GM18858 (cell line): ENCODE results near the gene AGGF1.
"Not testable (repeated sequence)": the region's sequence is repeated elsewhere in the genome, so short reads cannot be mapped to it uniquely, and the experiment has no call there.

Source experiments
- ATAC-seq: cut with Tn5 transposase; IDR thresholded peaks from one replicate; pipeline ENCODE4 v1.9.1; 2021; ENCODE audit not compliant: unreplicated experiment

AGGF1 gene

DNA sequence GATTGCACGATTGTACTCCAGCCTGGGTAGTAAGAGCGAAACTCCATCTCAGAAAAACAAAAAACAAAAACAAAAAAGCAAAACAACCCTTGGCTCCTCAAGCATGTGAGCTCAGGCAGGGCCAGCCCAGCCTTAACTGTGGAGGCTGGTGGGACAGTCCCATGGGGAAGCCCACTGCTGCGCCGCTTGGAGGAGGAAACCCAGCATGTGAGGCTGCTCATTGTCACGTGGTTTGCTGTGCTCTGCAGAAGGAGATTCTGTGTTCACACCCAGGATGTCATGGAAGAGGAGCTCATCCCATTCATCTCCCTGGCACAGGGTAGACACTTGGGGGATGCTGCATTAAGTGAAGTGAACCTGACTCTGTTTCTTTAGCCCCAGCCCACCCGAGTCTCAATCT, 52.9 kb downstream of the AGGF1 start:
- no peak for ATAC-seq

- no peak for ATAC-seq
Measured at GRCh38 chr5:77086368-77086688, 56.1 kb downstream of the AGGF1 start.

- no peak for ATAC-seq
Measured at GRCh38 chr5:77086689-77087483, 56.7 kb downstream of the AGGF1 start, which contains the start of gene ZBED3. ZBED3 (minus strand) TSS chr5:77087285; CDS start chr5:77077878, 9,407 bp downstream.

DNA sequence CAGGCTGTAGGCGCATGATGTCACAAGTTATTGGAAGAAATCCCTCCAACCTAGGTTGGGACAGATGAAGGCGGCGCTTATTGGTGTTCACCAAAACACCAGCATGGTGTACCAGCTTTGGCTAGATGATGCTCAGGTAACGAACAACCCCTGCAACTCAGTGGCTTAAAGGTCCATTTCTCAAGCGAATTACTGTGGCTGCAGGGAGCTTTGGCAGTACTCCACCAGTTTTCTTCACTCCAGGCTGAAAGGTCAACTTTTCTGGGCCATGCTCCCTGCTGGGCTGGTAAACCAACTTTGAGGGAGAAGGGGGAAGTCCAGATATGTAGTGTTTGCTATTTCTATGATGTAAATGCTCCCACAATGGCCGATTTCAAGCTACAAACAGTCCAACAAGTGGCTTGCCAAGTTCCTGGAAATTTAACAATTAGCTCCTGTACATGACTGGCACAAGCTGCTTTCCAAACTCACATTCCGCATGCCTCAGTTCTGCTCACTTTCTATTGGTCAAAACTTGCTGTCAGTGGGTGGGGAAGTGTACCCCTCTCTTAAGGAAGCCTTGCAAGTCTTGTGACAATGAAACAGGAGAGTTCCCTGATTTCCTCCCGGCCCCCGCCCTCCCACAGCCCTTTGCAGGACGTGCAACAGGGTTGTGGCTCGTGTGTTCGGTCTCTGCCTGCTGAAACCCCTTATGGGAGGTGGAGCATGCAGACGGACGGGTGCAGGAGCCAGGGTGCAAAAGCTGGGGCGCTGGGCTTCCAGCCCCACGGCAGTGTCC, 57.5 kb downstream of the AGGF1 start:
- no peak for ATAC-seq

DNA sequence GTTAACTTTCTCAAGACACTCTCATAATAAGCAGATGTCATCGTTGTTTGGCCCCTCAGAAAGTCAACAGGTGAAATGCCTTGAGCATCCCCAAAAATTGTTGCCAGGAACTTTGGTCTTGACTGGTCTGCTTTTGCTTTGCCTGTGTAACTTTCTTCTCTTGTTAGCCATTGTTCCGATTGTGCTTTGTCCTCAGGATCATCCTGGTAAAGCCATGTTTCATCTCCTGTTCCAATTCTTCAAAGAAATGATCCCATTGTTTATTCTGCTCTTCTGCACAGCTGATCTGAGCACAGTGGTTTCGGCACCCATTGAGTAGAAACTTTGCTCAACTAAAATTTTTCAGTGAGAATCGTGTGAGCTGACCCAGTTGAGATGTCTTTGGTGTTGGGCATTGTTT, 65.0 kb downstream of the AGGF1 start:
- ATAC-seq, result no peak

GRCh38 chr5:77101298-77101697, 71.1 kb downstream of the AGGF1 start:
- ATAC-seq, result no peak

DNA sequence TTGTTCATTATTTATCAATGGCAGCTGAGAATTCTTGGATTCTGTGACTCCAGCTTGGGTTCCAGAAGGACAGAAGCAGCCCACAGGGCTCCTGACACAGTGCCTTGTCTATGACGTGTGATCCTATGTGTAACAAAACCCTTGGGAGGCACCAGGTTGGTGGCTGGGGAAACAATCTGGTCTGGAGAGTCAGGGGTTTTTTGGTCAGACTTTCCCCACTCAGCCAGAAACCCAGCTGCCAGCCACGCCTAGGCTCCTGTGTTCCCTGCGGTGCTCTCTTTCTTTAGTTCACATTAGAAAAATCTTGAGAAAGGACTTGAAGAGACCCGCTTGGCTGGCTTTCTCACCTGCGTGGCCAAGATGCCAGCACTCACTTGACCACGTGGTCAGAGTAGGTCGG, 72.3 kb downstream of the AGGF1 start:
- ATAC-seq, result no peak

GRCh38 chr5:77103457-77103856, 73.3 kb downstream of the AGGF1 start:
- ATAC-seq, result no peak

DNA sequence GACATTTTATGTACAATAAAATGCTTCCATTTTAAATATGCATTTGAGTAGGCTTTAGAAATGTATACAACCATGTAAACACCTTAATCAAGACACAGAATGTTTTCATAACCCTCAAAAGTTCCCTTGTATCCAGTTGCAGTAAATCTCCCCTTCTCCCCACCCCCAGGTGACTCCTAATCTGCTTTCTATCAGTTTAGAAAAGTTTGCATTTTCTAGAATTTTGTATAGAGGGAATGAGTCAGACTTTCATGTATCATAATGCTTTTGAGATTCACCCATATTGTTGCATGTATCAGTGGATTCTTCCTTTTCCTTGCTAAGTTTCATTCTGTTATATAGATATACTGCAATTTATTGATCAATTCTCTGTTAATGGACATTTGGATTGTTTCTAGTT, 74.6 kb downstream of the AGGF1 start:
- no peak for ATAC-seq

DNA sequence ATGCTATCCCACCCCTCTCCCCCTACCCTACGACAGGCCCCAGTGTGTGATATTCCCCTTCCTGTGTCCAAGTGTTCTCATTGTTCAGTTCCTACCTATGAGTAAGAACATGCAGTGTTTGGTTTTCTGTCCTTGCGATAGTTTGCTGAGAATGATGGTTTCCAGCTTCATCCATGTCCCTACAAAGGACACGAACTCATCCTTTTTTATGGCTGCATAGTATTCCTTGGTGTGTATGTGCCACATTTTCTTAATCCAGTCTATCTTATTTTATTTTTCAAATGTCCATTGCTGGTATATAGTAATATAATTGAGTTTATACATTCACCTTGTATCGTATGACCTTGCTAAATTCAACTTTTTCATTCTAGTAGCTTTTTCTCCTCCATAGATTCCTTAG, 76.8 kb downstream of the AGGF1 start:
- ATAC-seq, result not testable (repeated sequence)
